Cerebellar cortex (tissue), 1 donor: ENCODE measurements around the gene HAS3.
A peak's percentile ranks its signal among the peaks of the same experiment; 100 is the strongest.
"Not testable (repeated sequence)": the region's sequence is repeated elsewhere in the genome, so short reads cannot be mapped to it uniquely, and the experiment has no call there.

Source experiments
- DNase-seq: peaks from one replicate; pipeline ENCODE4 v3.0.0-alpha.2; 2015; ENCODE audit warnings: low spot score

Gene HAS3

GRCh38 chr16:69105501-69106361 is at the start of gene HAS3:
Gene HAS3 (plus strand): TSS chr16:69105653. CDS start chr16:69109396, 3,743 bp downstream.
- peak; percentile 63 for DNase-seq

GRCh38 chr16:69055980-69056379 is 49.5 kb upstream of the HAS3 start:
- no peak for DNase-seq

- no peak for DNase-seq
These were observed 49.0 kb upstream of the HAS3 start for GRCh38 chr16:69056421-69056820.

- DNase-seq, result no peak
These were observed 47.8 kb upstream of the HAS3 start for GRCh38 chr16:69057400-69058378.

- DNase-seq, result not testable (repeated sequence)
These were observed 42.0 kb upstream of the HAS3 start for GRCh38 chr16:69063491-69063890.

GRCh38 chr16:69064124-69064763 is 41.2 kb upstream of the HAS3 start:
- no peak for DNase-seq

- DNase-seq, result no peak
These were observed 40.6 kb upstream of the HAS3 start for GRCh38 chr16:69064764-69065313.

- DNase-seq, result no peak
These were observed 35.9 kb upstream of the HAS3 start for GRCh38 chr16:69069504-69069903.

GRCh38 chr16:69071036-69071435 is 34.4 kb upstream of the HAS3 start:
- DNase-seq, result no peak

GRCh38 chr16:69072640-69072974 is 32.8 kb upstream of the HAS3 start:
- no peak for DNase-seq

- no peak for DNase-seq
These were observed 32.2 kb upstream of the HAS3 start for GRCh38 chr16:69073181-69073702.

- DNase-seq, result no peak
These were observed 28.2 kb upstream of the HAS3 start for GRCh38 chr16:69077251-69077650.

- DNase-seq, result no peak
These were observed 27.4 kb upstream of the HAS3 start for GRCh38 chr16:69078073-69078472.

GRCh38 chr16:69079697-69080096 is 25.8 kb upstream of the HAS3 start:
- no peak for DNase-seq

GRCh38 chr16:69083306-69083941 is 22.0 kb upstream of the HAS3 start:
- DNase-seq, result no peak

GRCh38 chr16:69084289-69084688 is 21.2 kb upstream of the HAS3 start:
- no peak for DNase-seq

- no peak for DNase-seq
These were observed 20.3 kb upstream of the HAS3 start for GRCh38 chr16:69085032-69085695.

GRCh38 chr16:69087161-69087581 is 18.3 kb upstream of the HAS3 start:
- DNase-seq, result no peak

- DNase-seq, result no peak
These were observed 16.8 kb upstream of the HAS3 start for GRCh38 chr16:69088684-69089083.

GRCh38 chr16:69089091-69089910 is 16.2 kb upstream of the HAS3 start:
- DNase-seq, result no peak
